ENCODE results near the gene ZNF438.
"Not testable (repeated sequence)": the region's sequence is repeated elsewhere in the genome, so short reads cannot be mapped to it uniquely, and the experiment has no call there.

Gene ZNF438

GRCh38 chr10:30984563-30985328 lies 46.9 kb downstream of the ZNF438 start:
- DNase-seq = no peak

GRCh38 chr10:30983209-30983608 lies 48.5 kb downstream of the ZNF438 start:
- DNase-seq = not testable (repeated sequence)

- no peak for DNase-seq
Measured at GRCh38 chr10:30980951-30981616, 50.6 kb downstream of the ZNF438 start.

GRCh38 chr10:30979956-30980355 lies 51.7 kb downstream of the ZNF438 start:
- no peak for DNase-seq

GRCh38 chr10:30978843-30979242 lies 52.8 kb downstream of the ZNF438 start:
- DNase-seq = no peak

- no peak for DNase-seq
Measured at GRCh38 chr10:30977385-30977784, 54.3 kb downstream of the ZNF438 start.

GRCh38 chr10:30974773-30975415 lies 56.8 kb downstream of the ZNF438 start:
- no peak for DNase-seq

GRCh38 chr10:30974355-30974754 lies 57.3 kb downstream of the ZNF438 start:
- DNase-seq = no peak

GRCh38 chr10:30973737-30974136 lies 57.9 kb downstream of the ZNF438 start:
- no peak for DNase-seq

- no peak for DNase-seq
Measured at GRCh38 chr10:30970760-30971460, 60.8 kb downstream of the ZNF438 start.

- no peak for DNase-seq
Measured at GRCh38 chr10:30968711-30969110, 63.0 kb downstream of the ZNF438 start.

- no peak for DNase-seq
Measured at GRCh38 chr10:30967650-30968410, 63.8 kb downstream of the ZNF438 start.

- no peak for DNase-seq
Measured at GRCh38 chr10:30963992-30964930, 67.4 kb downstream of the ZNF438 start.

- DNase-seq = no peak
Measured at GRCh38 chr10:30962522-30962921, 69.1 kb downstream of the ZNF438 start.

- DNase-seq = no peak
Measured at GRCh38 chr10:30959836-30960210, 71.8 kb downstream of the ZNF438 start.

- DNase-seq = not testable (repeated sequence)
Measured at GRCh38 chr10:30949218-30949617, 82.4 kb downstream of the ZNF438 start.

- DNase-seq = no peak
Measured at GRCh38 chr10:30944005-30944404, 87.7 kb downstream of the ZNF438 start.

GRCh38 chr10:30943451-30943850 lies 88.2 kb downstream of the ZNF438 start:
- DNase-seq = no peak

- no peak for DNase-seq
Measured at GRCh38 chr10:30940256-30940655, 91.4 kb downstream of the ZNF438 start.

- no peak for DNase-seq
Measured at GRCh38 chr10:30939643-30940251, 91.9 kb downstream of the ZNF438 start.

GRCh38 chr10:30935078-30935477 lies 96.6 kb downstream of the ZNF438 start:
- DNase-seq = no peak

Measured in NK-92 treated with Interleukin-12 subunit alpha and Interleukin-12 subunit beta, amount 100 ng/mL, for 24 hours (cell line).